Measurements from ENCODE around the gene RNF31.

RNF31 gene

DNA sequence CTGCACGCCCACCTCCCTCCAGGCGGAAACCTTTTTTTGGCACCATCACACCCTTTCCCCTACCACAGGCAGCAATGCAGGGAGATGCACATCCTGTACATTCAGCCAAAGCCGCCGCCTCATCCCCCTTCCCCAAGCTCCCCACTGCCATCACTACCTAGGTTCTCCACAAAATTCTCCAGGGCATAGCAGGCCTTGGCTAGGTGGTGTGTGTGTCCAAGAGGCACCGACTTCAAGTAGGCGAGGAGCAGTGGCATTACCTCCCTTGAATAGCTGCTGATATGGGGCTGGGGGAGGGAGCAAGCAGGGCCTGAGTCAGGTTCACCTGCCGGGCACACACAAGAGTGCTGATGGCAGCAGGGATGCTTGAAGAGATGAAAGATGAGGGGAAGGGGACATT is 37.7 kb downstream of the RNF31 start:
- TF ChIP-seq, protein P1, sequence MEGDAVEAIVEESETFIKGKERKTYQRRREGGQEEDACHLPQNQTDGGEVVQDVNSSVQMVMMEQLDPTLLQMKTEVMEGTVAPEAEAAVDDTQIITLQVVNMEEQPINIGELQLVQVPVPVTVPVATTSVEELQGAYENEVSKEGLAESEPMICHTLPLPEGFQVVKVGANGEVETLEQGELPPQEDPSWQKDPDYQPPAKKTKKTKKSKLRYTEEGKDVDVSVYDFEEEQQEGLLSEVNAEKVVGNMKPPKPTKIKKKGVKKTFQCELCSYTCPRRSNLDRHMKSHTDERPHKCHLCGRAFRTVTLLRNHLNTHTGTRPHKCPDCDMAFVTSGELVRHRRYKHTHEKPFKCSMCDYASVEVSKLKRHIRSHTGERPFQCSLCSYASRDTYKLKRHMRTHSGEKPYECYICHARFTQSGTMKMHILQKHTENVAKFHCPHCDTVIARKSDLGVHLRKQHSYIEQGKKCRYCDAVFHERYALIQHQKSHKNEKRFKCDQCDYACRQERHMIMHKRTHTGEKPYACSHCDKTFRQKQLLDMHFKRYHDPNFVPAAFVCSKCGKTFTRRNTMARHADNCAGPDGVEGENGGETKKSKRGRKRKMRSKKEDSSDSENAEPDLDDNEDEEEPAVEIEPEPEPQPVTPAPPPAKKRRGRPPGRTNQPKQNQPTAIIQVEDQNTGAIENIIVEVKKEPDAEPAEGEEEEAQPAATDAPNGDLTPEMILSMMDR (IDR thresholded peaks at IDR 0.05; ENCODE audit: low read depth, low read length): no peak
- Histone ChIP-seq H3K27ac (no peak overlapping the region), H3K27me3 (ENCODE audit: insufficient read depth, low read depth, severe bottlenecking) (no peaks in the 10 kb centered on the region), H3K4me3 (ENCODE audit: low read depth, low read length) (no peak overlapping the region), H3K36me3 (peaks cover 70% of the 10 kb centered on the region), H3K9me3 (ENCODE audit: severe bottlenecking) (no peaks in the 10 kb centered on the region)
- no peak for DNase-seq

GRCh38 chr14:24185741-24186140 is 38.4 kb downstream of the RNF31 start:
- no peak overlapping the region for H3K4me3 ChIP-seq (ENCODE audit: low read depth, low read length)
- DNase-seq: no peak
- H3K9me3 ChIP-seq (ENCODE audit: severe bottlenecking): no peaks in the 10 kb centered on the region
- TF ChIP-seq, protein P1 (IDR thresholded peaks at IDR 0.05; ENCODE audit: low read depth, low read length): no peak
- peaks cover 67% of the 10 kb centered on the region for H3K36me3 ChIP-seq
- H3K27ac ChIP-seq: no peak overlapping the region
- no peaks in the 10 kb centered on the region for H3K27me3 ChIP-seq (ENCODE audit: insufficient read depth, low read depth, severe bottlenecking)

DNA sequence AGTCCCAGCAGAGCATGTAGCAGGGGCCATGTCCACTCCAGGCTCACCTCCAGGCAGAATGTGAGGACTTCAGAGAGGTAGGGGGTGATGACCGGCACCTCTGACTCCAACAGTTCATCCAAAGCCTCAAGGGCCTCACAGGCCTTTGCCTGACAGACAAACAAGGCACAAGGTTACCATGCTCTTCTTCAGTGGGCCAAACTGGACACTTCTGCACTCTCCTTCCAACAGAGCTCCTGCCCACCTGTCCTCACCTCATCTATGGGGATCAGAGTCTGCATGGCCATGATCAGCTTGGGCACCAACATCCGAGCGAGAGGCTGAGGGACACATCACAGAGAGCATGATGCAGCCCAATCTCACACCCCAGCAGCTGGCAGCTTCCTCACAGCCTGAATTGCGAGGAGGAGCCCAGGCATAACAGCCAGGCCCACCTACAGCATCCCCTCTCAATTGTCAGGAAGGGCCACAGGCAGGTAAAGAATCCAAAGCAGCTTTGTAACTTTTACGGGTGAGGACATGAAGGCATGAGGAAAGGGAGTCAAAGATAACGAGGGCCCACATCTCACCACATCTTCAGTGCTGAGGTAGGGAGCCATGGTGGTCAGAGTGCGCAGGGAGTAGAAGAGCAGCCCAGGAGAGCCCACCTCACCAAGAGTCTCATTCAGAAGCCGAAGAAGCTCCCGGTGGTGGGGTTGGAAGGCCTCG is 39.7 kb downstream of the RNF31 start:
- Histone ChIP-seq H3K27me3 (ENCODE audit: insufficient read depth, low read depth, severe bottlenecking) (no peaks in the 10 kb centered on the region), H3K4me3 (ENCODE audit: low read depth, low read length) (no peak overlapping the region), H3K9me3 (ENCODE audit: severe bottlenecking) (no peaks in the 10 kb centered on the region), H3K36me3 (peaks cover 64% of the 10 kb centered on the region), H3K27ac (no peak overlapping the region)
- TF ChIP-seq, protein P1 (IDR thresholded peaks at IDR 0.05; ENCODE audit: low read depth, low read length): no peak
- DNase-seq: no peak

DNA sequence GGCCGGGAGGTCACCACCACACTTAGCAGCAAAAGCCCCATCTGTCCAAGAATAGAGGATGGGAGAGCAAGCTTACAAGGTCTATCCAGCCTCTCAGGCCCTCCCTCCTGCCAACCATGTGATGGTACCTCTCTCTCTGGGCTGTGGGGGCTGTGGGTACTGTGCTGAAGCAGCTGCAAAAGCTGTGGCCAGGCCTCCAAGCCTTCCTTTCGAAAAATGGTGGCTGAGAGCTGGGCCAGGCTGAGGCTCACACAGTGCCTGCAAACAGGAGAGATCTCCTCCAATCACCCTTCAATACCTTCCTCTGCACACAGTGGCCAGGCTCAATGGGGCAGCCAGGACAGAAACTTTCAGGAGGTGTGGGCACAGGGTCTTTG is 40.2 kb downstream of the RNF31 start:
- H3K4me3 ChIP-seq (ENCODE audit: low read depth, low read length): no peak overlapping the region
- TF ChIP-seq, protein P1 (IDR thresholded peaks at IDR 0.05; ENCODE audit: low read depth, low read length): no peak
- H3K27ac ChIP-seq: peak overlapping the region; percentile 79; the same call in 1 of the 2 replicates

DNA sequence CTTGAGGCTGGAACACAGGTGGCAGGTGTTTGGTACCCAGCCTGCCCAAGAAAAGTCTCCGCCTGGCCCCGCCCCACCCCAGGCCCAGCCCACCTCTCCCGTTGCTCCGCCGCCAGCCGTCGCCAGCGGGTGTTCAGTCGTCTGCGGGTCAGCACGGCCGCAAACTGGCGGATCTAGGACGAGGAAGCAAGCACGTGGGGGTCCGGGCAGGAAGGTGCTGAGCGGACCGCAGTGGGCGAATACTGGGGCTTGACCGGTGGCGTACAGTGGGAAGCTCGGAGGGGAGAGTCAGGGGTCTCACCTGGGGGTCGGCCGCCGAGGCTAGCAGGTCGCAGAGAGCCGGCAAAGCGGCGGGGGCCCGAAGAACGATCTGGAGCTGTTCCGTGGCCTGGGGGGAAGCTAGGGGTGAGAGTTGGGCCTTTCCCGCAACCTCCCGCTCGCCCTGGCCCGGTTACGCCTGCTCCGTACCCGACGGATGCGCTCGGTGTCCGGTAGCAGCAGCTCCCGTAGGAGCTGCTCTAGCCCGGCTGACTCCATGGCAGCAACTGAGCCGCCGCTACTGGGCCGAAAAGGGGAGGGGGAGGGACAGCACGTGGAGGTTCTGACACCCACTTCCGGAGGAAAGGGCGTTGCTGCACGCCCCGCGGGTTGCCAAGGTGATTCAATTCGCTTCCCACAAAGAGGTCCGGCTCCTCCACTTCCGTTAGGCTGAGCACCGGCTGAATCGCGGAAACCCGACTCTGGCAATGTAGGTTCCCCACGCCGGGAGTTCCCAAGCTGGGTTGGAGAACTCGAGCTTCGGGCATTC is 41.2 kb downstream of the RNF31 start, which contains the start of gene IPO4:
TSS of gene IPO4 (minus strand) at position 566 of the 808 bp plus-strand sequence. CDS start at position 537, 29 bp downstream.
- Histone ChIP-seq H3K27me3 (ENCODE audit: insufficient read depth, low read depth, severe bottlenecking) (no peaks in the 10 kb centered on the region), H3K4me3 (ENCODE audit: low read depth, low read length) (peak within 1 kb of the TSS; percentile 60), H3K36me3 (peaks cover 63% of the 10 kb centered on the region), H3K9me3 (ENCODE audit: severe bottlenecking) (no peaks in the 10 kb centered on the region), H3K27ac (peak within 1 kb of the TSS; percentile 79)
- peak; percentile 98 for DNase-seq
- TF ChIP-seq, protein P1 (IDR thresholded peaks at IDR 0.05; ENCODE audit: low read depth, low read length): no peak

More for the DNA sequence above, 40.2 kb downstream of the RNF31 start:
- Histone ChIP-seq H3K27me3 (ENCODE audit: insufficient read depth, low read depth, severe bottlenecking) (no peaks in the 10 kb centered on the region), H3K36me3 (peaks cover 66% of the 10 kb centered on the region), H3K9me3 (ENCODE audit: severe bottlenecking) (no peaks in the 10 kb centered on the region)
- no peak for DNase-seq
